D721Med (cell line): Measurements from ENCODE around the gene LIPH.
"Not testable (repeated sequence)": the region's sequence is repeated elsewhere in the genome, so short reads cannot be mapped to it uniquely, and the experiment has no call there.

Experiments
- DNase-seq: peaks from one replicate; pipeline ENCODE4 v3.0.0; 2011; ENCODE audit warnings: low spot score; ENCODE audit not compliant: insufficient read length
- FAIRE-seq: peaks from 2 replicates; lab custom pipeline; 2011; peaks lifted over from hg19 to GRCh38; lab: Jason Lieb, UNC
- CTCF ChIP-seq: IDR thresholded peaks from 2 replicates; pipeline ENCODE4 v1.5.1; 2012; ENCODE audit warnings: mild to moderate bottlenecking, control low read depth; ENCODE audit not compliant: insufficient read depth; ENCODE audit errors: missing control alignments

LIPH gene

GRCh38 chr3:185583925-185584324 is 31.5 kb upstream of the LIPH start:
- FAIRE-seq (no peak), DNase-seq (no peak)
- TF ChIP-seq CTCF: no peak

- FAIRE-seq (no peak), DNase-seq (no peak)
- TF ChIP-seq CTCF: no peak
These were observed 30.5 kb upstream of the LIPH start for GRCh38 chr3:185582871-185583270.

GRCh38 chr3:185582236-185582635 is 29.8 kb upstream of the LIPH start:
- no peak for DNase-seq

GRCh38 chr3:185575108-185575869 is 22.9 kb upstream of the LIPH start:
- TF ChIP-seq CTCF: peak; percentile 57
- DNase-seq: not testable (repeated sequence)
- peak; percentile 35 for FAIRE-seq

More at GRCh38 chr3:185582236-185582635, 29.8 kb upstream of the LIPH start:
- TF ChIP-seq CTCF: no peak
- no peak for FAIRE-seq

GRCh38 chr3:185572183-185572582 is 19.8 kb upstream of the LIPH start:
- no peak for TF ChIP-seq CTCF
- FAIRE-seq (no peak), DNase-seq (no peak)

- TF ChIP-seq CTCF: no peak
- no peak for DNase-seq
- no peak for FAIRE-seq
These were observed 9.6 kb upstream of the LIPH start for GRCh38 chr3:185561958-185562357.

GRCh38 chr3:185561374-185561943 is 9.1 kb upstream of the LIPH start:
- DNase-seq: no peak
- TF ChIP-seq CTCF: no peak
- no peak for FAIRE-seq
